GM21515 (cell line): Measurements from ENCODE around the gene RACGAP1.
A peak's percentile ranks its signal among the peaks of the same experiment; 100 is the strongest.
"Not testable (repeated sequence)": the region's sequence is repeated elsewhere in the genome, so short reads cannot be mapped to it uniquely, and the experiment has no call there.

Experiments used
- ATAC-seq: cut with Tn5 transposase; IDR thresholded peaks from one replicate; pipeline ENCODE4 v1.9.1; 2021; ENCODE audit not compliant: unreplicated experiment

The RACGAP1 gene

DNA sequence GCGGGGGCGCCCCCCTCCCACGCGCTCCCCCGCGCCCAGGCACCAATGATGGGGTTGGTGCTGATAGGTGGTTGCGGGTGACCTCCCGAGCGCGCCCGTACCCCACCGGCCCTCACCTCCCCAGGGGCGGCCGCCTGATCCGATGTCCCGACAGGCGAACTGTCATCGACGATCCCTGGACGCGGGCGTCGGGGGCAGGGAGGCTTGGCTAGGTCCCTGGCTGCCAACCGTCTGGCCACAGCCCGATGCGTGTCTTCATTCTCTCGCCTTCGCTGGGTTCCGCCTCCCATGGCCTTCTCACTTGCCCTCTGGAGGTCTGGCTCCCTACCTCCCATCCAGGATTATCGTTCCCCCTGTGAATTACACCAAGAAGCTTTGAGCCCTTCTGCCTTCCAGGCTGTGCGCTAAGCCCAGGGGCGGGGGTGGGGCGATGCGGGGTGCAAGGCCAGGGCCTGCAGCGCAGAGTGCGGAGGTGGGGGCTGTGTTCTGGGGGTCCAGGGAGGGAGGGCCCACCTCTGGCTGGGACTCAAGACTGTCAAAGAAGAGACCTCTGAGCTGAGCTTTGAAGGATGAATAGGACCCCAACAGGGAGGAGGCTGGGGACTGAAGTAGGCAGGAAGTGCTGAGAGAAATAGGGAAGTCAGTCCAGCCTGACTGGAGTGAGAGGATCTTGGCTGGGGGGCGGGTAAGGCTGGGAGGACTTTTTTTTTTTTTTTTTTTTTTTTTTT lies 7.7 kb upstream of the RACGAP1 start:
- ATAC-seq: no peak

DNA sequence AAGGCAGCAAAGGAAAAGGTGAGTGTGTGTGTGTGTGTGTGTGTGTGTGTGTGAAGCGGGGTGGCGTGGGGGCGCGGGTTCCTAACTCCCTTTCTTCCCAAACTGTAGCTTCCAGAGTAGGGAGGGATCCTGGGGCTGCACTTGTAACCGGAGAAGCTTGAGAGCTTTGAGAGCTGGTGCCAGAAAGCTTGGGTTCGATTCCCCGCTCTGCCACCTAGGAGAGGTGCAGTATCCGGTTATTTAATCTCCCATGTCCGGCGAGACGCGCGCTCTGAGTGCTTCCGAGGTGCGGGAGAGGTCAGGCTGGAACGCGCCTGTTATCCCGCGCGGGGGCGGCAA lies 7.2 kb upstream of the RACGAP1 start:
- ATAC-seq: no peak

DNA sequence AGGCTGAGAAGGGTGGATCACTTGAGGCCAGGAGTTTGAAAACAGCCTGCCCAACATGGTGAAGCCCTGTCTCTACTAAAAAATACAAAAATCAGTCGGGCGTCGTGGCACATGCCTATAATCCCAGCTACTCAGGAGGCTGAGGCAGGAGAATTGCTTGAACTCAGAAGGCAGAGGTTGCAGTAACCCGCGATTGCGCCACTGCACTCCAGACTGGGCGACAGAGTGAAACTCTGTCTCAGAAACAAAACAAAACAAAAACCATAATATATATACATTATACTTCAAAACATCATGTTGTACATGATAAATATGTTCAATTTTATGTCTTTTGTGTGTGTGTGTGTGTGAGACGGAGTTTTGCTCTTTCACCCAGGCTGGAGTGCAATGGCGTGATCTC lies 5.2 kb upstream of the RACGAP1 start:
- ATAC-seq: not testable (repeated sequence)

DNA sequence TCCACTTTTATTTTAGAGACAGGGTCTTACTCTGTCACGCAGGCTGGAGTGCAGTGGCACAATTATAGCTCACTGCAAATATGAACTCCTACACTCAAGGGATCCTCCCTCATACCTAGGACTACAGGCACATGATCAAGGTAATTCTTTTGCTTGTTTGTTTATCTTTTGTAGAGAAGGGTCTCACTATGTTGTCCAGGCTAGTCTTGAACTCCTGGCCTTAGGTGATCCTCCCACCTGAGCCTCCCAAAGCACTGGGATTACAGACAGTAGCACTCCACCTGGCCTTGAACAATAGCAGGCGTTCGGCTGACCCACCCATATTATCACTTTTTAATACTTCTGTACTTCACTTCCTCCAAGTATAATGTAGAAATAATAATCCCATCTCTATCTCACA lies 1.4 kb upstream of the RACGAP1 start:
- ATAC-seq: no peak

DNA sequence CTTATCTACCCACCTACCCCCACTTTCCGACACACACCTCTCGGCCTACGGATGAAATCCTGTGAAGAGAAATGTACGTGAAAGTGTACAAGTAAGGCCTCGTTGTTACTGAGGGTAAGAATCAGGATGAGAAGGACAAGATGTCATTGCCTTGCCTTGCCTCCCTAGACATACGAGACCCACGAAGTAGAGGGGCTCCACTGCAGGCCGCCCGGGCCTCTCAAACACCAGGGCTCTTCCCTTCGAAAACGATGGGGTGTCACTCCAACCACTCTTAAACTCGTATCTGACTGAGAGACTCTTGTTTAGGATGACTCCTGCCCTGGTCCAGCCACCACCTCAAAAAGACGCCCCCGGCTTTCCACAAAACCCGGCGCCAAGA lies 498 bp downstream of the RACGAP1 start:
- ATAC-seq: peak; percentile 23

DNA sequence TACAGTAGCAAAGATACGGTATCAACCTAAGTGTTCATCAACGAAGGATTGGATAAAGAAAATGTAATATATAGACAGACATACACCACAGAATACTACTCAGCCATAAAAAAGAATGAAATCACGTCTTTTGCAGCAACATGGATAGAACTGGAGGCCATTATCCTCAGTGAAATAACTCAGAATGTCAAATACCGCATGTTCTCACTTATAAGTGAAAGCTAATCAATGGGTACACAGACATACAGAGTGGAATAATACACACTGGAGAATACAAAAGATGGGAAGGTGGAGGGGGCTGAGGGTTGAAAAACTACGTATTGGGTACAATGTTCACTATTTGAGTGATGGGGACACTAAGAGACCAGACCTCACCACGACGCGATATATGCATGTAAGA lies 1.1 kb downstream of the RACGAP1 start:
- ATAC-seq: no peak

DNA sequence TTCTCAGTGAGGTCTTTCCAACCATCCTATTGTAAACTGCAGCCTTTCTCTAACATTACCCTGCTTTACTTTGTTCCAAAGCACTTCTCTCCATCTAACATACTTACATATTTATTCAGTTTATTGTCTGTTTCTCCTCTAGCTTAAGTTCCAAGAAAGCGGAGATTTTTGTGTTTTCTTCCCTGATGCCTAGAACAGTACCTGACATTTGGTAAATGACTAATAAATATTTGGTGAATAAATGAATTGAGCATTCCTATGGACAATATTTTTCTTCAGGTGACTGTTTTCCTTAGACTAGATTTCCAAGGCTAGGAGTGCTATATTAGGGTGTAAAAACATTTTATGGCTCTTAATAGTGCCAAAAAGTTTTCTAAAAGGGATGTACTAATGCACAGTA lies 2.4 kb downstream of the RACGAP1 start:
- no peak for ATAC-seq

DNA sequence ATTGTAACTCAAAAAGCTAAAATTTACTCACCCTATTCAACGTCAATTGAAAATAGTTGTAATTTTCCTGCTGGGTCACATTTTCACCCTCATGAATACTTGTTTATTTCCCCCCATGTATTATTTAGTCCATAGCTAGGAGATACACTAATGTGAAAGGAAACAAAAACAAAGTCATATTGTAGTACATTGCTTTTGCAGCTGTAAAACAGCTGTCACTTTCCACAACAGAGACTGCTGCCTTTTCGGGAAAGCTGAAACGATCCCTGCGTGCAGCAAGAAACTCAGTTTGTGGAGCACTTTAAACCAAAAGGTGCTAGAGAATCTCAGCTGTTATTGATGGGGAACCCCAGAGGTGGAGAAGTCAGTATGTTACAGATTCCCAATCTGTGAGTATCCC lies 4.3 kb downstream of the RACGAP1 start:
- no peak for ATAC-seq

DNA sequence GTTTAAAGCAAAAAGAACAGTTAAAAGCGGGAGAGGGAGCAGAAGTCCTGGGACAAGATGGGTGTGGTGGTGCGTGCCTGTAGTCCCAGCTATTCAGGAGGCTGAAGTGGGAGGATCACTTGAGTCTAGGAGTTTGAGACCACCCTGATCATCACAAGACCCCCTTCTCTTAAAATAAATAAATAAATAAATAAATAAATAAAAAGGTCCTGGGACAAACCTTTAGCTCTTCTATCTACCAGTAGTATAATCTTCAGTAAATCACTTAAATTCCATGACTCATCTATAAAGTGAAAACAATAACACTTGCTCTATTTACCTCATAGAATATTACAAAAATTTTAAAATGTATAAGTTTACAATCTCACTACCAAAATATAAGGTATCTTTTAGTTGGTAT lies 5.8 kb downstream of the RACGAP1 start:
- no peak for ATAC-seq

DNA sequence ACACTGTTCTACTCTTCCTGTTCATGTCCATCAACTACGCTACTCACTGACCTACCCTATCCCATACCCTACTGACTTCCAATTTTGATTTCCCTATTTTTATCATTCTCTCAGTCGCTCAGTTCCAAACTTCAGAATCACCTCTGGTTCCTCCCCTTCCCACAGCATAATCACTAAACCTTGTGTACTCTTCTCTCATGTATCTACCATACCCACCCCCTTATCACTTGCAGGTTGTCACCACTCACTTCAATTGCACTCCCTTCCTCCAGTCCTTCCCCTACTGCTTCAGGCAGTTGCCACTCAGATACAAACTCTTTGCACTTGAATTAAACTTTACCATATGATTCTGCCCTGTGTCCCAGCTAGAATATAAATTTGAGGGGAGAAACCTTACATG lies 6.3 kb downstream of the RACGAP1 start:
- no peak for ATAC-seq

DNA sequence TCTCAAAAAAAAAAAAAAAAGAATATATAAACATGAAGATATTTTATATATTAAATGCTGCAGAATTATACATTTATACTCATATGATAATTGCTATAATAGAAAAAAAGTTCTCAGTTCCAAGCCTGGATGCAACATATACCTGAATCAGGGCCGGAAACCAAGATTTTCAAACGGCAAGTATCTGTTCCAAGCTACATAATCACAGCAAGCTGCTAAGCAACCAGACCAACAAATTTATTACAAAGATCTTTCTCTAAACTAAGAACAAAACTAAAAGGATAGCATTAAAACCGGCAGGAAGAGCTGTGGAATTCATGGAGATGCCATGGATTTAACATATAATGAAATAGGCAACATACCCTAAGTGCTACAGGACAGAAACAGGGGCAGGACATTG lies 7.1 kb downstream of the RACGAP1 start:
- ATAC-seq: no peak

DNA sequence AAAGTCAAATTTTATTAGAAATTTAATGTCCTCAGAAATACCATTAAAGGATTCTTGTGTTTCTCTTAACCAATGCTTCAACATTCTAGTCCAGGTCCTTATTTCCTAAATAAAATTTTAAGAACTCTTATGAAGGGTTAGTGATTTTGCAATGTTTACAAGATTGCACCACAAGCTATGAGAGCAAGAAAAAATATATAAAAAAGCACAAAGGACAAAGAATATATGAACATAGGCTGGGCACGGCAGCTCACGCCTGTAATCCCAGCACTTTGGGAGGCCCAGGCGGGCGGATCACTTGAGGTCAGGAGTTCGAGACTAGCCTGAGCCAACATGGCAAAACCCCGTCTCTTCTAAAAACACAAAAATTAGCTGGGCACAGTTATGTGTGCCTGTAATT lies 7.7 kb downstream of the RACGAP1 start:
- no peak for ATAC-seq

DNA sequence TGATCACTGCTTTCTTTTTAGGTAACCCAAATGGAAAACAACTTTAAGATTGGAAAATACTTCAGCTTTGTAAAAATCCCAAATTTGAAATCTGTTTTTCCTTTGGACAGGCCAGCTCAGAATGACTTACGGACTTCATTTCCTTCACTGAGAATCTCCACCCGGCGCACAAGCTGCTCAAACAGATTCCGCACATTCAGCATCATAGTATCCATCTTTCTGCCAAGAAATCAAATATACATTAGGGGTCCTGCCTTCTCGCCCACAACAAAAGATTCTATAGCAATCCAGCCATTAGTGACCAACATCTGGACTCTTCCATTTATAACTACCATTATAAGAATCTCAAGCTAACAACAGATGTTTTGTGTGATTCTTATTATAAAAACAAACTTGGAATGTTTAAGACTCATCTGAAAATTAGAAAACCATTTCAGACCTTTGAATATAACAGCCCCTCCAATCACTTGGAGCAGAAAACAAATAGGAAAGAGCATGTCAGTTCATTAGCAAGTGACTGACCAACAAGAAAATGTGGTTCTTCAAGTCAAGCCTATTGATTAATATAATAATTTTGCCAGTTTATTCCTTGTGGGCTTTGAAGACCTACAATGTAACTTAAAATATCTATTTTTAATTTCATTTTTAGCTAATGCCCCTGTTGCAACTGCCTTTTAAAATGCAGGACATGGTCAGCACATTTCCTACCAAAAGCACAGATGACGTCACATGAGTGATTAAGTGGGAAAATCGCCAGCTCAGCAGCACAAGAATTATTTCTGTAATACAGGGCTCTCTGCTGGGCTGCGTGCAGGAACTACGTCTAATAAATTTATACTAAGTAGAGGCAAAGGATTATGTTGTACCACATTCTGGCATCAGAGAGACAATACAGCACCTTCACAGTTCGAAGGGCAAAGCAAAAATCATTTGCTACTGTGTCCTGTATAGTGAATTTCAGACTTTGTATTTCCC lies 8.5 kb downstream of the RACGAP1 start:
- ATAC-seq: no peak

DNA sequence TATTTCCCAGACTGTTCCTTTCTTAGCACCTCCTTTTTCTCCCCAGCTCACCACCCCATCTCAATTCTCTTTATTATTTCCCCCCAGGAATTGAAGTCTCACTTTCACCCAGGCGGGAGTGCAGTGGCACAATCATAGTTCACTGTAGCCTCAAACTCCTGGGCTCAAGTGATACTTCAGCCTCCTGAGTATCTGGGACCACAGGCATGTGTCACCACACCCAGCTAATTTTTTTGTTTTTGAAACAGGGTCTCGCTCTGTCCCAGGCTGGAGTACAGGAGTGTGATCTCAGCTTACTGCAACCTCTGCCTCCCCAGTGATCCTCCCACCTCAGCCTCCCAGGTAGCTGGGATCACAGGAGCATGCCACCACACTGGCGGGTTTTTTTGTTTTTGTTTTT lies 11.0 kb downstream of the RACGAP1 start:
- ATAC-seq: no peak

DNA sequence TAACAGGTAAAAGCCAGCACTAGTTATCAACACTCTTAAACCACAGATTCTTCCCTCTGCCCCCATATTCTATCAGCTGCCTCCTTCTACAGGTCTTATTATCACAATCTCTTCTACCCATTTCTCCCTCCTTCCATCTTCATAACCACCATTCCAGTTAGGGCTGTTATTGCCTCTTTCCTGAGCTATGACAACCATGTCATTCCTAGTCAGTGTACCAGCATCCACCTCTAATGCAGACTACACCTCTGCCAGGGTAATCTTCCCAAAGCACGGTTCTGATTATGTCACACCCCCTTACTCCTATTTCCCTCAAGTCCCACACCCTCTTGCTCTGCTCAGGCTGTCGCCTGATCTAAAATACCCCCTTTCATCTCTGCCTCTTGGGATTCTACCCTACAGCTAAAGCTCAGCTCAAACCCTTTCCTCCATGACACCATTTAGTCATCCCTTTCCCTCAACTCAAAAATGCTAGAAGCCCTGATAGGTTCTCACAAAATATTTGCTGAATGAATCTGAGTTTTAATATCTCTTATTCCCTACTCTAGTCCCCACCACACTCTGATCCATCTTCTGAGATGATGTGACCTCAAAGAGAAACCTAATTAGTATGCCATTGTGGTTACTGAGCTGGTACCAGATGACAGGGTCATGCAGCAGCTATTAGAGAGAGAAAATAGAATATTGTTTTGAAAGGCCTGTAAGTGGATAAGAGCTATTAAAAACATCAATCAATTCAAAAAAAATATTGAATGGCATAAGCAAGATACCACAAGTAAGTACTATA lies 11.7 kb downstream of the RACGAP1 start:
- ATAC-seq: no peak

DNA sequence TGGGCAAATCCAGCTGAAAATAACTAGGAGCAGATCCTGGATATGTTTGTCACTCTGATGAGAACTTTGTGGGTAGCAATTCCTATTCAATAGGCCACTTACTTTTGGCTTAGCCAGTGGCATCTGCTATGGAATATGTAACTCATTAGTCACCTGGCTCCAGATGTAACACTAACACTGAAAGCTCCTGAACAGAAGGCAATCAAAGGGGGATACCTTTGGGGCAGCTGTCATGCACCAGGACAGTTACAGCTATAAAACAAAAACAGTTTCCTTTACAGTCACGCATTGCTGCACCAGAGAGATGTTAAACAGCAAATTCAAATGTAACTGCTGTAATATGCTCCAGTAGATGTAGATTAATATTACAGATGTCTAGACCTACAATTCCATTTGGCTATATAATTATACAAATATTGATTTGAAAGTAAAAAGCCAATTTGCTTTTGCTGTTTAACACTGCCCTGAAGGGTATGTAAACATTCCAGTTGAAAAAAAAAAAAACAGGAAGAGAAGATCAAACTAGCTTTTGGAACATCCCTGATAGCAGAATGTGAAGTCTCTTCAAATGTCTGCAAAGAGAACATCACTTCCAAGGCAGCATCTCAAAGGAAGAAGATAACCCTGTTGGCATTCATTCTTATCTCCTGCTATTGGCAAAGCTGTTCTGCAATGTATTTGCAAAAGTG lies 18.4 kb downstream of the RACGAP1 start:
- ATAC-seq: no peak

DNA sequence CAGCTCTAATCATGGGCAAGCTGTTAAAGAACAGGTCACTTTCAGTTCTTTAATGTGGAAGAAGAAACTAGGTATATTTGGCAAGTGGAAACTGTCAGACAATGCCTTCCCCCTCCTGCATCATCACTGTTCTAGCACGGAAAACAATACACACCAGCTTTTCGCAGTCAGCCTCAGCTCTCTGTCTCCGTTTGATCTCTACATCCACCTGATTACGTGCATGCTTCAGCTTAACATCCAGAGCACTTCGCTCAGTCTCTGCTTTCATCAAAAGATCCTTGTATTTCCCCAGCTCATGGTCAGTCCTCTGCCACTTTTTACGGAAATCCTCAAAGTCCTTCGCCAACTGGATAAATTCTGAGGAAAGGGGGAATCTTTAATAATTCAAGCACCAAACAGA lies 19.0 kb downstream of the RACGAP1 start:
- no peak for ATAC-seq

DNA sequence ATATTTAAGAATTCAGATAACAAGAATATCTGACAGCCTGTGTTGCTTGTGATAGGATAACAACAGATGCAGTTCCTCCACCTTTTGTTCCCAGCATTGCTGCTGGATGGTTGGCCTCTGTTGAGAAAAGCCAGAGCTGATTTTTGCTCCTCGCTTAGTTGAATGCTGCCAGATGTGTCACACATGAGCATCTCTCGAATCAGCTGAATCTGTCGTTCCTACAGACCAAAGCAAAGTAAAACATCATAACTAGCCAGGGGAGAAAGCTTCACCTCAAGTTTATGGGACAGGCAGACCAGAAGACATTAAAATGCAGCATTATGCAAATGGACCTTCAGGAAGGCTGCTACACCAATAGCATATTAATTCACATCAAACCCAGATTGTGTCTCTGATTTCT lies 20.1 kb downstream of the RACGAP1 start:
- ATAC-seq: no peak

DNA sequence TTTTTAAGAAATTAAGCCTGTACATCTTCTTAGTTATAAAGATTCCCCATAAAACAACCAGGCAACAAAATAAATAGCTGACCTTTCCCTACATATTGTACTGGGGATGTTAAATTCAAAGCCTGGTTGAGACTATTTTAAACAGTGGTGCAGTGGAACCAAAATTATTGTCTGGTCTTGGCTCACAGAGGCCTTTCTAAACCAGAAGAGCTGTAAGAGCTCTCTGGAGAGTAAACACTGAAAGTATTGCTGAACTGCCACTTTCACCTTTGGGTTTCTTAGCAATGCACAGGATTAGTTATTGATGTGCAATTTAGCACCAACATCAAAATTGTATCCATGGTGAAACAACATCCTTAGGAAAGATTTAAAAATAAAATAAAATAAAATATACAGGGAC lies 20.6 kb downstream of the RACGAP1 start:
- no peak for ATAC-seq

DNA sequence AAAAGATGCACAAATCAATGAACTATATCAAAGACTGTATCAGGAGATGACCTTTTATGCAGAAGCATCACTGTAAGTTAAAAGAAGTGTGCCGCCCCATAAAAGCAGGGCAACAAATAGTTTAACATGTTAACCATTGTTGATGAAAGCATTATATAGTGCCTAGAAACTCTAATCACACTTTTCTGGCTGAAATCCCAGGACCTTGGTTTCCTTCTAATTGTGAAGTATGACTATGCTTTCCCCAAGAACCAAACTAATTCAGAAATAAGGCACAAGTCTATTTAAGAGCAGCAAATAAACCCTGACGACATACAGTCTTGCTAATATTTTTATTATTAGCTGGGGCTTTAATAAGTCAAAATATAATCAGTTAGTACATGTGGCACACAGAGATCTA lies 21.7 kb downstream of the RACGAP1 start:
- ATAC-seq: no peak

DNA sequence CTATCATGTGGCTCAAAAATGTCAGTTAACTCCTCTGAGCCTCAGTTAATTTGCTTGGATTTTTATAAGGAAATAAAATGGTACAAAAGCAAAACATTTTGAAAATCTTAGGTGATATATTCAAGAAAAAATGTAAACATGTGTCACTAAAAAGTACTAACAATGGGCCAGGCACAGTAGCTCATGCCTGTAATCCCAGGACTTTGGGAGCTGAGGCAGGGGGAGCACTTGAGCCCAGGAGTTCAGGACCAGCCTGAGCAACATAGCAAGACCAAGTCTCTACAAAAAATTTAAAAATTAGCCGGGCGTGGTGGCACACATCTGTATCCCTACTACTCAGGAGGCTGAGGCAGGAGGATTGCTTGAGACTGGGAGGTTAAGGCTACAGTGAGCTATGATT lies 26.8 kb downstream of the RACGAP1 start:
- ATAC-seq: no peak
